Pons (tissue), 1 donor: ENCODE results near the gene SPDYE5.
"Not testable (repeated sequence)": the region's sequence is repeated elsewhere in the genome, so short reads cannot be mapped to it uniquely, and the experiment has no call there.

Experiments
- DNase-seq: peaks from one replicate; pipeline ENCODE4 v3.0.0-alpha.2; 2016; ENCODE audit warnings: low spot score

The SPDYE5 gene

GRCh38 chr7:75492020-75492419, at the start of gene SPDYE5:
TSS of gene SPDYE5 (plus strand) at chr7:75492320. CDS start at chr7:75494048, 1,728 bp downstream.
- DNase-seq = not testable (repeated sequence)

GRCh38 chr7:75442465-75443111, 49.5 kb upstream of the SPDYE5 start:
- not testable (repeated sequence) for DNase-seq

GRCh38 chr7:75449946-75450345, 42.2 kb upstream of the SPDYE5 start:
- DNase-seq = not testable (repeated sequence)

GRCh38 chr7:75452494-75452955, 39.6 kb upstream of the SPDYE5 start:
- DNase-seq = not testable (repeated sequence)

- not testable (repeated sequence) for DNase-seq
These were observed 35.7 kb upstream of the SPDYE5 start for GRCh38 chr7:75456403-75456802.

GRCh38 chr7:75458034-75458433, 34.1 kb upstream of the SPDYE5 start:
- DNase-seq = not testable (repeated sequence)

GRCh38 chr7:75460541-75460940, 31.6 kb upstream of the SPDYE5 start:
- DNase-seq = not testable (repeated sequence)

GRCh38 chr7:75470166-75470565, 22.0 kb upstream of the SPDYE5 start:
- not testable (repeated sequence) for DNase-seq

- not testable (repeated sequence) for DNase-seq
These were observed 14.7 kb upstream of the SPDYE5 start for GRCh38 chr7:75477457-75477856.

- DNase-seq = not testable (repeated sequence)
These were observed 11.8 kb upstream of the SPDYE5 start for GRCh38 chr7:75480313-75480712.

GRCh38 chr7:75485355-75485978, 6.7 kb upstream of the SPDYE5 start:
- DNase-seq = not testable (repeated sequence)

GRCh38 chr7:75485979-75486643, 6.0 kb upstream of the SPDYE5 start, which contains the start of gene POM121C:
TSS of gene POM121C (minus strand) at chr7:75486299. CDS start at chr7:75441496, 44,803 bp downstream.
- peak; percentile 66 for DNase-seq

- DNase-seq = not testable (repeated sequence)
These were observed 16.9 kb downstream of the SPDYE5 start for GRCh38 chr7:75509033-75509432.

- not testable (repeated sequence) for DNase-seq
These were observed 26.7 kb downstream of the SPDYE5 start for GRCh38 chr7:75518842-75519241.

GRCh38 chr7:75521727-75522126, 29.6 kb downstream of the SPDYE5 start:
- not testable (repeated sequence) for DNase-seq

GRCh38 chr7:75527224-75527722, 35.2 kb downstream of the SPDYE5 start:
- DNase-seq = not testable (repeated sequence)

- DNase-seq = no peak
These were observed 39.3 kb downstream of the SPDYE5 start for GRCh38 chr7:75531359-75531821.

- no peak for DNase-seq
These were observed 40.5 kb downstream of the SPDYE5 start for GRCh38 chr7:75532639-75533038.

GRCh38 chr7:75533926-75534325, 41.8 kb downstream of the SPDYE5 start:
- no peak for DNase-seq

- DNase-seq = peak; percentile 14
These were observed 42.7 kb downstream of the SPDYE5 start for GRCh38 chr7:75534727-75535307.

GRCh38 chr7:75536491-75536890, 44.4 kb downstream of the SPDYE5 start:
- no peak for DNase-seq

GRCh38 chr7:75536940-75537538, 44.9 kb downstream of the SPDYE5 start:
- DNase-seq = peak; percentile 48
